Hepatocyte (in vitro differentiated cells): Measurements from ENCODE around the gene PTPN5.

Source experiments
- EZH2 ChIP-seq: fragments of 200-600 bp; sonication (generic); IDR thresholded peaks from 2 replicates; pipeline ENCODE4 v1.6.1; 2016; ENCODE audit warnings: antibody characterized with exemption, mild to moderate bottlenecking, borderline replicate concordance
- TF ChIP-seq, protein P1 (sequence below): fragments of 200-600 bp; sonication (generic); IDR thresholded peaks from 2 replicates; pipeline ENCODE4 v1.5.1; 2016; ENCODE audit warnings: antibody characterized with exemption, mild to moderate bottlenecking; ENCODE audit not compliant: poor library complexity

DNA sequence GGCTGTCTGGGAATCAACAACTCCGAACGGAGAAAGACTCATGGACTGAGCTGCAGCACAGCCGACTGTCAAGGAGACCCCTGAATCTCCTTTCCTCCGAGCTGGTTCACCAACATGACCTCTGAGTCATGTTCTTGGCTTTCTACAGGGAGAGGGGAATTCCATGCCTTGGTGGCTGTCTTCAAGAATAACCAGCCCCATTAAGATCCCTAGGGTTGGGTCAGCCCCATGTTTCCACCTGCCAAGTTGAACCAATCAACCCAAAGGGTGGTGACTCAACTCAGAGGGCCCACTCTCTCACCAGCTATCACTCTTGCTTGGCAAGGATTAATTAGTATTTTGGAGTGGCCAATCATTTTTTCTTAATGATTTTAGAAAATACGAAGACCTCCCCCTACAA is 37.3 kb downstream of the PTPN5 start:
- TF ChIP-seq, protein P1, sequence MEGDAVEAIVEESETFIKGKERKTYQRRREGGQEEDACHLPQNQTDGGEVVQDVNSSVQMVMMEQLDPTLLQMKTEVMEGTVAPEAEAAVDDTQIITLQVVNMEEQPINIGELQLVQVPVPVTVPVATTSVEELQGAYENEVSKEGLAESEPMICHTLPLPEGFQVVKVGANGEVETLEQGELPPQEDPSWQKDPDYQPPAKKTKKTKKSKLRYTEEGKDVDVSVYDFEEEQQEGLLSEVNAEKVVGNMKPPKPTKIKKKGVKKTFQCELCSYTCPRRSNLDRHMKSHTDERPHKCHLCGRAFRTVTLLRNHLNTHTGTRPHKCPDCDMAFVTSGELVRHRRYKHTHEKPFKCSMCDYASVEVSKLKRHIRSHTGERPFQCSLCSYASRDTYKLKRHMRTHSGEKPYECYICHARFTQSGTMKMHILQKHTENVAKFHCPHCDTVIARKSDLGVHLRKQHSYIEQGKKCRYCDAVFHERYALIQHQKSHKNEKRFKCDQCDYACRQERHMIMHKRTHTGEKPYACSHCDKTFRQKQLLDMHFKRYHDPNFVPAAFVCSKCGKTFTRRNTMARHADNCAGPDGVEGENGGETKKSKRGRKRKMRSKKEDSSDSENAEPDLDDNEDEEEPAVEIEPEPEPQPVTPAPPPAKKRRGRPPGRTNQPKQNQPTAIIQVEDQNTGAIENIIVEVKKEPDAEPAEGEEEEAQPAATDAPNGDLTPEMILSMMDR = no peak
- TF ChIP-seq EZH2 = no peak
